Hippocampal formation (tissue), 2 donors: ENCODE measurements around the gene MCC.
A peak's percentile ranks its signal among the peaks of the same experiment; 100 is the strongest.

Experiments
- DNase-seq, 2 donors: peaks; one replicate each; lab custom pipeline; 2025; lab: John Stamatoyannopoulos, UW

MCC gene

DNA sequence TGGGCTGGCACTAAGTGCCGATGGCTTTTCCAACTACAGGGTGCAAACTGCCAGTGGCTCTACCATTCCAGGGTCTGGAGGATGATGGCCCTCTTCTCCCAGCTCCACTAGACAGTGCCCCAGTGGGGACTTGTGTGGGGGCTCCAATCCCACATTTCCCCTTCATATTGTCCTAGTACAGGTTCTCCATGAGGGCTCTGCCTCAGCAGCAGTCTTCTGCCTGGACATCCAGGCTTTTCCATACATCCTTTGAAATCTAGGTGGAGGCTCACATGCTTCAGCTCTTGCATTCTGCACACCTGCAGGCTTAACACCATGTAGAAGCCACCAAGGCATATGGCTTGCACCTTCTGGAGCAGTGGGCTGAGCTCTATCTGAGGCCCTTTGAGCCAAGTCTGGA is 123.8 kb downstream of the MCC start:
- no peak for DNase-seq

GRCh38 chr5:113361701-113362100 is 126.6 kb downstream of the MCC start:
- no peak for DNase-seq

GRCh38 chr5:113359419-113359818 is 128.8 kb downstream of the MCC start:
- DNase-seq = no peak

DNA sequence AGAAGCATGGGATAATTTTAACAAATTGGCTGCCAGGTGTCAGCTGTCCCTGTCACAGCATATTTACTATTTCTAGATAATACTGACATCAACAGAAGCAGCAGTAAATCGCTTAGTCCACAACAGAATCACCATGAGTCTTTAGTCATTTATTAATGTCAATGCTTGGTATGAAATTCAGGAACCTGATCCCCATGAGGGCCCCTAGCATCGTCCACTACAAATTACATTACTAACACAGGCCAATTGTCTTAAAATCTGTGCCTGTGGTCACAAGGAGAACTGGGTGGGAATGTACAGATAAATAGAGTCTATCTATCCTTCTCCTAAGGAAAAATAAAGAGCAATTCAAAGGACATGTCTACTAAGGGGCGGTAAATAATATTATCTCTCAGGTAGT is 129.6 kb downstream of the MCC start:
- DNase-seq = no peak

GRCh38 chr5:113357696-113358476 is 130.4 kb downstream of the MCC start:
- no peak for DNase-seq

GRCh38 chr5:113356487-113356886 is 131.8 kb downstream of the MCC start:
- no peak for DNase-seq

GRCh38 chr5:113354055-113354454 is 134.2 kb downstream of the MCC start:
- no peak for DNase-seq

DNA sequence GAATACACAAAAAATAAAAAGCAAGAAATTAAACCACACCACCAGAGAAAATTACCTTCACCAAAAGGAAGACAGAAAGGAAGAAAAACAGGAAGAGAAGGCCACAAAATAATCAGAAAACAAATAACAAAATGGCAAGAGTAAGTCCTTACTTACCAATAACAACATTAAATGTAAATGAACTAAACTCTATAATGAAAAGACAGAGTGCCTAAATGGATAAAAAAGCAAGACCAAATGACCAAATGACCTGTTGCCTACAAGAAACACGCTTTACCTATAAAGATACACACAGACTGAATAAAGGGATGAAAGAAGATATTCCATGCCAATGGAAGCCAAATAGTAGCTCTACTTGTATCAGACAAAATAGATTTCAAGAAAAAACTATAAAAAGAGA is 140.7 kb downstream of the MCC start:
- DNase-seq = no peak

- DNase-seq = no peak
Measured at GRCh38 chr5:113344973-113345940, 143.0 kb downstream of the MCC start.

GRCh38 chr5:113343343-113343742 is 144.9 kb downstream of the MCC start:
- no peak for DNase-seq

DNA sequence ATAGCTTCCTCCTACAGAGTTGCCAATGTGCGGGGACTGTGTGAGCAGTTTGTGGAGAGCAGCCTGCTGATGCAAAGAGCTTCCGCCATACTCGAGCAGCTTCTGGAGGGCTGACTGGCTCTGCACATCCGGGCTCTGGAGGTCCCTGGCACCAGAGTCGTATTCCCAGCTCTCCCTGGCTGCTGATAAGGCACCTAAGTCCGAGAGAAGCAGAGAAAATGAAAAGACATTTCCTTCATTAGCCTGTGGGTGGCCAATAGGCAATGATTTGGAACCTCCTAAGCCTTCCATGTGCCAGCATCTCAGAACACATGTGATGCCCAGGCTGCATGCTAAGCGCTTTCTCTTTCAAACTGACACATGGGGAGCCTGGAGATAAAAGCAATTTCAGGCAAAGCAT is 147.7 kb downstream of the MCC start:
- DNase-seq = no peak

GRCh38 chr5:113338628-113339027 is 149.6 kb downstream of the MCC start:
- DNase-seq = no peak

DNA sequence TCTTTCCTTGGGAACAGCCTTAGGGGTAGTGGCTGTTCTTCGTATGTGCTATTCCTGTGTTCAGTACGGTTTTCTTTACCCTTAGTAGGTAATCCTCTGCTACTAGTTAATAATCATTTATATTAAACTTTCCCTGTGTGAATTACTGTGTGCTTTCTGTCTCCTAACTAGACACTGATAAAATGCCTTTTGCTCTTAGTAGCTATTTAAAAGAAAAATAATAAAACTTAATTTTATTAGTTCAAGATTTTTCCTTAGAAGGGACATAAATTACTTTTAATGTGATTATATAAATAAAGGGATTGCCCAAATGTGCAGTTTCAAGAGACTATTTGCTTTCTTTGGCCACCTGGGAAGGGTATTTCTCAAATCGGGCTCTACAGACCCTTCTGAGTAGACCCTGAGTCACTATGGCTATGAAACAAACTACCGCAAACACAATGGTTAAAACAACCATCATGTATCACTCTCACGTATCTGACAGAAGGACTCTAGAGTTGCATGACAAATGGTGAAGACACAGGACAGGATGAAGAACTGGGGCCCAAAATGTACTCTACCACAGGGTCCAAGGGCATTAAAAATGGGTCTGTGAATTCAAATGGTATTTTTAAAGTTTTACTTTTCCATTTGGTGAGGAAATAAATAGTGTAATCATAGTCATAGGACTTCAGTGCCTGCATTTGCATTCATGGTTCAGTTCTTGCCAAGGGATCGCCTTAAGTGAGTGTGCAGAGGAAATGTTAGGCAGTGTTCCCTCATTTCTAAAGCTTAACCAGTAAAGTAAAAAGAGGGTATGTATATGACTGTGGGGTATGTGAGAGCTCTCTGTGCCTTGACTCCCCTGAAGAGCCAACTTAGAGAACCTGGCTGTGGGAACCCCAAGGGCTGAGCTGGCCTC is 150.5 kb downstream of the MCC start:
- no peak for DNase-seq

- DNase-seq = peak; percentile 9 to 35
Measured at GRCh38 chr5:113336975-113337374, 151.3 kb downstream of the MCC start.

DNA sequence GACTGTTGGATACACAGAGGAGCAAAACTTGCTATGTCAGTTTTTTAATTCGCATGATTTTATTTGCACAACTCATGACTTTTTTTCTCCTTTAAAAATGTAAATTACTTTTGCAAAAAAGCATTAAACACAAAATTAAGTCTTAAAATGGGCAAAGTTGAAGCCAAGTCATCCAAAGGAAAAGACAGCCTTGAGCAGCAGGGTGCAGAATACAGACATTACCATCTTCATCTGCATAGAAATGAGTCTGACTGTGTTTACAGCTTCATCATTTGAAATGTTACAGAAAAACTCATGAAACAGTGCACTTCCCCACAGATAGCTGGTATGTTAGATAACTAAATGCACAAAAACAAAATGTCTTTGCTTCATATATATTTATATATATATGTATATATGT is 154.8 kb downstream of the MCC start:
- no peak for DNase-seq

DNA sequence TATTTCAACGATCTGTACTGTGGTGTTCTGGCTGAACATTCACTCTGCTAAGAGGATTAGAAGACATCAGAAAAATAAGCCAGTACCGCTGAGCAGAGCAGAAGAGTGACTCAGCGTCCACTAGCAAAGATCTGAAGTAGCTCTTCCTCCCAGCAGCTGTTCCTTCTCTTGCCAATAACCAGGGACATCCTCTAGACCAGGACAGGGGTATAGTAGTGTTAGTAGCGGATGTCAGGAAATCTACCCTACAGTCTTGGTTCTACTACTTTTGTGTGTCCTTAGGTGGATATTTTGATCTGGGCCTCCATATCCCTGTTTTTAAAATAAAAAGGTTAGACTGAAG is 157.1 kb downstream of the MCC start:
- DNase-seq = no peak

DNA sequence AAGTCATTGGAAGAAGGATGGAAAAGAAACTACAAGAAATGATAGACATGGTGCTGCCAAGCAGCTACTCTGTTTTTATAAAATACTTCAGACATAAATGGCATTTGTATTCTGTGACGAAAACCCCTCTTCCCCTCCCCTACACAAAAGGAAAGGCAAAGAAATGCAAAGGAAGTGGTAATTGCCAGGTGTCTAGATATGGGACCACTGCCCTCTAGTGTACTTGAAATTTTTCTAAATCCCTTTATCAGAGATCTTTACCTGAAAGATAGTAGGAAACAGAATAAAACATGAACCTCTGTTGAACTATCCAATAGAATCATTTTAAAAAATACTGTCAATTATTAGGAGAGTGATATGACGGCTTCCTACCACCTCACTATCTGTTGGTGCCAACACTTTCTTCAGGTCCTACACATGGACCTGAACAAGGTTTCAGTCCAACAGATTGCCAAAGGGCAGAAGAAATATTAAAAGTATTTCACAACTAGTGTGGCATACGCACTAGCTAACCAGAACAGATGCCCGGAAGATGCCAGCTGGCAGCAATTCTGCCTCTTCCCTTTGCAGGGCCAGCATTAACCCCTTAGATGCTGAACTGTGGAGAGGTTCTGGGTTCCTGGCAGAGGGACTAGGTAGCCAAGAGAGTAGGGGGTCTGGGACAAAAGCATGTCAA is 157.6 kb downstream of the MCC start:
- DNase-seq = peak in 1 of 2 donors; percentile 16

DNA sequence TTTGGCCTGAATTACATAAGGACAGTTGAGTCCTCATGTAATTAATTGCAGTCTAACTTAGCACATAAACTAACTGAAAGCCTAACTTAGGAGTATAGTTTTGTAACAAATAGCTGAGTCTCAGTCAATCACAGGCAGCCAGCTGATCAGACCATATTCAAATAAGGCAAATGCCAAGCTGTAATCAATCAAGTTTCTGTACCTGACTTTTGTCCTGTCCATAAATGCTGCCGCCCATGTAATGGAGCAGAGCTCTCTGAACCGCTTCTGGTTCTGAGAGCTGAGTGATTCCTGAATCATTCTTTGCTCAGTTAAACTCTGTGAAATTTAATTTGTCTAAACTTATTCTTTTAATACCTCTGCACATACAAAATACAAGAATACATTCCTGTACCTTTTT is 158.3 kb downstream of the MCC start:
- no peak for DNase-seq

DNA sequence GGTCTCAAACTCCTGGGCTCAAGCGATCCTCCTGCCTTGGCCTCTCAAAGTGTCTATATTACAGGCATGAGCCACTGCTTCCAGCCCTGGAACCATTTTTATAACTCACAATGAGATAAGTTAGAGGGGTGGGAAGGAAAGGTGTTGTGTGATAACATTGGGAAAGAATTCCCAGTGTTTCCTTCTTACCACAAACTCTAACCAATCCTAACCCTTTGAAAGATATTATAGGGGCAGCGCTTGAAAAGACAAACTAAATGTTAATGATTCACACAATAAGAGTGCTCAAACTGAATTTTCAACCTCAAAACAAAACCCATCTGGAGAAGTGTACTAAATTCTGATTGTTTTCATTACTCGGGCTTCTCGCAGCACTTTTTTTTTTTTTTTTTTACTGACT is 163.2 kb downstream of the MCC start:
- no peak for DNase-seq

DNA sequence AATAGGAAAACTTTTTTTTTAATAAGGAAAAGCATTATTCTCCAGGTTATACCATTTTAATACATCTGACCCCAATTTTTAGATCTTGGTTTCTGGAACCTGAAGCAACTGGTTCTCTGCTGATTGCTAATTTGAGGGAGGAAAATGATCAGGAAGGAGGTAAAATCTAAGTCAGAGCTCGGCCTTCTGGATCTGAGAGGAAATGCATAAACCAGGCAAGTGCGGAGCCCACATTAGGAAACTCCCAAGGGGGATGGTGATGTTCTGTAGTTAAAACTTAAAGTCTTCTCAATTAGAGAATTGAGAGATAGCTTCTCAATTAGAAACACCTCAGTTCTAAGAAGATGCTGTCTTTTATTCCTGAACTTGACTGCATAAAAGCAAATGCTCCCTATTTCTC is 167.0 kb downstream of the MCC start:
- peak in 1 of 2 donors; percentile 19 for DNase-seq

GRCh38 chr5:113320273-113320780 is 167.9 kb downstream of the MCC start:
- DNase-seq = no peak
